Muscle layer of duodenum (tissue), 2 donors: Measurements from ENCODE around the gene YAF2.
A peak's percentile ranks its signal among the peaks of the same experiment; 100 is the strongest.
"Not testable (repeated sequence)": the region's sequence is repeated elsewhere in the genome, so short reads cannot be mapped to it uniquely, and the experiment has no call there.

Experiments used
- H3K27ac ChIP-seq: one replicate; pipeline ENCODE4 v1.7.0; 2013; ENCODE audit warnings: mild to moderate bottlenecking, low read length
- H3K27me3 ChIP-seq: one replicate; pipeline ENCODE4 v1.7.0; 2013; ENCODE audit warnings: low read depth, mild to moderate bottlenecking, control low read depth, low read length
- H3K36me3 ChIP-seq, 2 donors: one replicate each; pipeline ENCODE4 v1.7.0; 2013; ENCODE audit warnings: low read length in 2 of 2, control low read depth in 1 of 2, mild to moderate bottlenecking in 1 of 2; ENCODE audit not compliant: insufficient read depth in 2 of 2, control insufficient read depth in 1 of 2
- H3K4me1 ChIP-seq, 2 donors: one replicate each; pipeline ENCODE4 v1.7.0; 2013; ENCODE audit warnings: low read length in 2 of 2, mild to moderate bottlenecking in 2 of 2, control low read depth in 1 of 2, moderate library complexity in 1 of 2; ENCODE audit not compliant: insufficient read depth in 2 of 2, control insufficient read depth in 1 of 2
- H3K4me3 ChIP-seq, 2 donors: one replicate each; pipeline ENCODE4 v1.7.0; 2013; ENCODE audit warnings: low read length in 2 of 2, low read depth in 1 of 2, mild to moderate bottlenecking in 1 of 2
- H3K9me3 ChIP-seq, 2 donors: one replicate each; pipeline ENCODE4 v1.7.0; 2013; ENCODE audit warnings: low read length in 2 of 2, control low read depth in 1 of 2, mild to moderate bottlenecking in 1 of 2; ENCODE audit not compliant: control insufficient read depth in 1 of 2
- donor health status: healthy.

YAF2 gene

DNA sequence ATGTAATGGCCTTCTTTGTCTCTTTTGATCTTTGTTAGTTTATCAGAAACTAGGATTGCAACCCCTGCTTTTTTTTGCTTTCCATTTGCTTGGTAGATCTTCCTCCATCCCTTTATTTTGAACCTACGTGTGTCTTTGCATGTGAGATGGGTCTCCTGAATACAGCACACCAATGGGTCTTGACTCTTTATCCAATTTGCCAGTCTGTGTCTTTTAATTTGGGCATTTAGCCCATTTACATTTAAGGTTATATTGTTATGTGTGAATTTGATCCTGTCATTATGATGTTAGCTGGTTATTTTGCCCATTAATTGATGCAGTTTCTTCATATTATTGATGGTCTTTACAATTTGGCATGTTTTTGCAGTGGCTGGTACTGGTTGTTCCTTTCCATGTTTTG lies 14.6 kb upstream of the YAF2 start:
- not testable (repeated sequence) for H3K36me3 ChIP-seq, H3K4me3 ChIP-seq, H3K27ac ChIP-seq, H3K4me1 ChIP-seq, H3K27me3 ChIP-seq, H3K9me3 ChIP-seq

DNA sequence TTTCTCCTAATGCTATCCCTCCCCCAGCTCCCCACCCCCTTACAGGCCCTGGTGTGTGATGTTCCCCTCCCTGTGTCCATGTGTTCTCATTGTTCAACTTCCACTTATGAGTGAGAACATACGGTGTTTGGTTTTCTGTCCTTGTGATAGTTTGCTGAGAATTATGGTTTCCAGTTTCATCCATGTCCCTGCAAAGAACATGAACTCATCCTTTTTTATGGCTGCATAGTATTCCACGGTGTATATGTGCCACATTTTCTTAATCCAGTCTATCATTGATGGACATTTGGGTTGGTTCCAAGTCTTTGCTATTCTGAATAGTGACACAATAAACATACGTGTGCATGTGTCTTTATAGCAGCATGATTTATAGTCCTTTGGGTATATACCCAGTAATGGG lies 11.0 kb upstream of the YAF2 start:
- H3K9me3 ChIP-seq, H3K4me1 ChIP-seq, H3K27me3 ChIP-seq, H3K36me3 ChIP-seq, H3K27ac ChIP-seq, H3K4me3 ChIP-seq: not testable (repeated sequence)

DNA sequence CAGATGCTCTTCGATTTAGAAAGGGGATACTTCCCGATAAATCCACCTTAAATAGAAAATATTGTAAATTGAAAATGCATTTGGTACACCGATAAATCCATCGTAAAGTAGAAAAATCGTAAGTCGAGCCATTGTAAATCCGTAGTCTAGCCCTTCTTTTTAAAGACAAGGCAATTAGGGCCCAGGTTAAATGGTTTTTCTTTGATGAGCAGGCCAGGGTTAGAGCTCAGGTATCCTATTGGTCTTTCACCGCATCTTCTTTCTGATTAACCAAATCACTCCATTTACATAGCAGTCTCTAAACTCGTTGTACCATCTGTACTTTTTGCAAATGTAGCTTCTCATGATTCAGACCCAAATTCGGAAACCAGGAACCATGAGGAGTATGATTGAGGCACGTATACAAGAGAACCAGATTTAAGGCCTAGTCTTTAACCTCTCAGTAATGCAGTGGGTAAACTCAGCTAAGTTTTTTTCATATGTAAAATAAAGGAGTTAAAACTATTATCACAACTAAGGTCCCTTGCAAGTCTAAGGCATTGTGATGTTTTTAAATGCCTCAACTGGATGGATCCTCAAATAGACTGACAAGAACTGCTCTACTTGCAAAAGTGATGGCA lies 2.2 kb upstream of the YAF2 start:
- H3K4me1 ChIP-seq, result peaks cover 0 to 21% of the 10 kb centered on the region in 2 donors
- H3K27ac ChIP-seq, result no peak overlapping the region
- no peaks in the 10 kb centered on the region for H3K27me3 ChIP-seq
- no peaks in the 10 kb centered on the region for H3K9me3 ChIP-seq
- no peak overlapping the region for H3K4me3 ChIP-seq
- no peaks in the 10 kb centered on the region for H3K36me3 ChIP-seq

DNA sequence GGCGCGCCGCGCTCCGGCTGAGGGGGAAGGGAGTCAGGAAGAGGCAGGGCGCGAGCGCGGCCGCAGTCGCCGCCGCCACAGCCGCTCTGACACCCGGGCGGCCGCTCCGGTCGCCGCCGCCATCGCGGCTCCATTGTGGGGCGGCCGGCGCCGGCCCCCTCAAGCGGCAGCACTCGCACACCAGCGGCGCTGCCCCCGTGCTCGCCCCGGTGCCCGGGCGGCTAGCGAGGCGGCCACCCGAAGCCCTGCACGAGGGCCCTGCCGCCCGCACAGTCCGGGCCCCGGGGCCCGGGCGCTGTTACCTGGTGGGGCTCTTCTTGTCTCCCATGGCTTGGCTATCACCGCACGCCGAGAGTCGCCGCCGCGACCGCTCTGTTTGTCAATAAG lies 202 bp downstream of the YAF2 start:
- no peaks in the 10 kb centered on the region for H3K9me3 ChIP-seq
- H3K27me3 ChIP-seq, result no peaks in the 10 kb centered on the region
- H3K27ac ChIP-seq, result no peak overlapping the region
- peaks cover 0 to 30% of the 10 kb centered on the region in 2 donors for H3K4me1 ChIP-seq
- peak overlapping the region; percentile 16 to 84 for H3K4me3 ChIP-seq
- H3K36me3 ChIP-seq, result no peaks in the 10 kb centered on the region

DNA sequence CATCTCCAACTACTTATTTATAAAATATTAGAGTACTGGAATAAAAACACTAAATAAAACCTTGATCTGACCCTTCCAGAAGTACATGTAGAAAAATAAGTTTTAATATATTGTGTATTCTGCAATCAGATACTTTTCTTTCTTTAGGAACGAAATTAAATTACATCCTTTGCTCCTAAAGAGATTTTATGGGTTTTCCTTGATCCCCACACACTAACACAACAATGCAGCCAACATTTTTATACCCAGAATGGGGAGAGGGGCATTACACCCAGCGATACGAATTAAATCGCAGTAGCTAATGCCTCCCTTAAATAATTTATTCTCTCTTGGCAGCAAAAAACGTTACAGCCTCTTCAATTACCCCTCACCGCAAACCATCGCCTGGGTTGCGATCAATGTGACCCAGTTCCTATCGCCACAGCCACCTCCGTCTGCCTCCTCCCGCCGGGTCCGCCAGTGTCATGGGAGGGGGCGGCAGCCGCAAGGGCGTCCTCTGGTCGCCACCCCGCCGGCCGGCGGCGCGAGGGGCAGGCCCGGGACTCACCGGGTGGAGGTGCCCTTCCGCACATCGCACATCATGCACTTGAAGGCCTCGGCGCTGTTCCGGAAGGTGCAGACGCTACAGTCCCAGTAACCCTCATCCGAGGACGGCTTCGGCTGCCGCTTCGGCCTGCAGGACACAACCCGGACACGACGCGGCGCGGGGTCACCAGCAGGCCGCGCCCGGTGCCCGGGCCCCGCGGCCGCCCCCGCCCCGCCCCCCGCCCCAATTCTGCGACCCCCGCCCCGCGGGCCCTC lies 796 bp downstream of the YAF2 start:
- no peaks in the 10 kb centered on the region for H3K9me3 ChIP-seq
- H3K36me3 ChIP-seq, result no peaks in the 10 kb centered on the region
- H3K27ac ChIP-seq, result peak overlapping the region; percentile 79
- H3K4me3 ChIP-seq, result peak overlapping the region; percentile 74 to 85
- H3K27me3 ChIP-seq, result no peaks in the 10 kb centered on the region
- peaks cover 0 to 30% of the 10 kb centered on the region in 2 donors for H3K4me1 ChIP-seq

DNA sequence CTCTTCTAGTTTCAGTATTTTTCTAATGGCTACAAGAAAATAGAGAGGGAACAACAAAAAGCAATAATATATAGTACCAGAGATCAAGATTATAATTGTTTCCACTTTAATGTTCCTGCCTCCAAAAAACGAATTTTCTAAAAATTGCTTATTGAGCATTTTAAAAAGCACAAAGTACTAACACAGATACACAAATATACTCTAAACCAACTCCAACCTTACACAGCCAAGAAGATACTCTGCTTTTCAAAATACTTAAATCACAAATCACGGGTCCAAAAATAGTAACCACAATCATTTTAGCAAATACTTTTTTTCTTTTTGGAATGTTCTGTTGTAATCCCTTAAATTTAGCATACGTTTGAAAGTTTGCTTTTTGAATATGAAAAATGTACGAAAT lies 2.0 kb downstream of the YAF2 start:
- H3K27ac ChIP-seq, result peak overlapping the region; percentile 46
- peak overlapping the region in 1 of 2 donors; percentile 26 for H3K4me3 ChIP-seq
- no peaks in the 10 kb centered on the region for H3K9me3 ChIP-seq
- H3K27me3 ChIP-seq, result no peaks in the 10 kb centered on the region
- no peaks in the 10 kb centered on the region for H3K36me3 ChIP-seq
- H3K4me1 ChIP-seq, result peaks cover 0 to 30% of the 10 kb centered on the region in 2 donors

DNA sequence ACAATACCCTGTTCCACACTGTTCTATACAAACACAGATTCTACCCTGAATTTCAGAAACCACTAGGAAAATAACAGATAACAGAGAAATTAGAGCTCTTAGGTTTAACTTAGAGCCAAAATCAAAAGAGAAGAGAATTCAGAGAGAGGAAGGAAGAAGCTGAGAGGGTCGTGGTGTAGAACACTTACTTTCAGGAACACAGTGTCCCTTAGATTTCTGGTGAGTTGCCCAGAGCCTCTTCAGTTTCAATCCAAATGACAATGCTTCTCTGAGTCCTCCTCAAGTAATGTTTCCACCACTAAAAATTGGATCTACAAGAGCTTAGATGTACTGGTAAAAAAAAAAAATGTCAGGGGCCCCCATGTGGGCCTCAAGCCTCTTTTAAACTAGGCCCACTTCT lies 2.6 kb downstream of the YAF2 start:
- peak overlapping the region; percentile 46 for H3K27ac ChIP-seq
- H3K9me3 ChIP-seq, result no peaks in the 10 kb centered on the region
- no peaks in the 10 kb centered on the region for H3K27me3 ChIP-seq
- peak overlapping the region in 1 of 2 donors; percentile 26 for H3K4me3 ChIP-seq
- peaks cover 0 to 30% of the 10 kb centered on the region in 2 donors for H3K4me1 ChIP-seq
- H3K36me3 ChIP-seq, result no peaks in the 10 kb centered on the region

DNA sequence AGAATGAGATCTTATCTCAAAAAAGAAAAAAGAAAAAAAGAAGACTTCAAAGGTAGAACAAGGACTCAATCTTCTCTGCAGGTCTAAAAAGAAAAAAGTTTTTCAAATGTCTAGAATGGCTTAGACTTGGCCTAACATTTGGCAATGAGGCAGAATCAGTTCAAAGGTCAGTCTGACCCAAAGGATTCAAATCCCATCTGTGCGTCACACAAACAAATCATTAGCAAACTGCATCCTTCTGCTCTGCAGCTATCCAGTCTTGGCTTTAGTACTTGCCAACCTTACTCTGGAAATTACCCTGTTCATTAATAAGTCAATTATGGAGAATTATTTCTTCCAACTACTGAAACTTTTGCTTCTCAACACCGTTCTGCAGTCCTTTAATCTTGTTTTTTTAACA lies 3.1 kb downstream of the YAF2 start:
- peaks cover 0 to 30% of the 10 kb centered on the region in 2 donors for H3K4me1 ChIP-seq
- H3K9me3 ChIP-seq, result no peaks in the 10 kb centered on the region
- no peaks in the 10 kb centered on the region for H3K27me3 ChIP-seq
- no peaks in the 10 kb centered on the region for H3K36me3 ChIP-seq
- H3K27ac ChIP-seq, result peak overlapping the region; percentile 46
- H3K4me3 ChIP-seq, result peak overlapping the region in 1 of 2 donors; percentile 26

DNA sequence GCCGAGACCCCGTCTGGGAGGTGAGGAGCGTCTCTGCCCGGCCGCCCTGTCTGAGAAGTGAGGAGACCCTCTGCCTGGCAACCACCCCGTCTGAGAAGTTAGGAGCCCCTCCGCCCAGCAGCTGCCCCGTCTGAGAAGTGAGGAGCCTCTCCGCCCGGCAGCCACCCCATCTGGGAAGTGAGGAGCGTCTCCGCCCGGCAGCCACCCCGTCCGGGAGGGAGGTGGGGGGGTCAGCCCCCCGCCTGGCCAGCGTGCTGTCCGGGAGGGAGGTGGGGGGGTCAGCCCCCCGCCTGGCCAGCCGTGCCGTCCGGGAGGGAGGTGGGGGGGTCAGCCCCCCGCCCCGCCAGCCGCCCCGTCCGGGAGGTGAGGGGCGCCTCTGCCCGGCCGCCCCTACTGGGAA lies 10.5 kb downstream of the YAF2 start:
- not testable (repeated sequence) for H3K4me1 ChIP-seq, H3K9me3 ChIP-seq, H3K27me3 ChIP-seq, H3K36me3 ChIP-seq, H3K4me3 ChIP-seq, H3K27ac ChIP-seq

DNA sequence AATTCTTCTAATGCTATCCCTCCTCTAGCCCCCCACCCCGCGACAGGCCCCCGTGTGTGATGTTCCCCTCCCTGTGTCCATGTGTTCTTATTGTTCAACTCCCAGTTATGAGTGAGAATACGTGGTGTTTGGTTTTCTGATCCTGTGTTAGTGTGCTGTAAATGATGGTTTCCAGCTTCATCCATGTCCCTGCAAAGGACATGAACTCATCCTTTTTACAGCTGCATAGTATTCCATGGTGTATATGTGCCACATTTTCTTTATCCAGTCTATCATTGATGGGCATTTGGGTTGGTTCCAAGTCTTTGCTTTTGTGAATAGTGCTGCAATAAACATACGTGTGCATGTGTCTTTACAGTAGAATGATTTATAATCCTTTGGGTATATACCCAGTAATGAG lies 13.5 kb downstream of the YAF2 start:
- H3K4me1 ChIP-seq, H3K9me3 ChIP-seq, H3K27ac ChIP-seq, H3K27me3 ChIP-seq, H3K36me3 ChIP-seq, H3K4me3 ChIP-seq: not testable (repeated sequence)

DNA sequence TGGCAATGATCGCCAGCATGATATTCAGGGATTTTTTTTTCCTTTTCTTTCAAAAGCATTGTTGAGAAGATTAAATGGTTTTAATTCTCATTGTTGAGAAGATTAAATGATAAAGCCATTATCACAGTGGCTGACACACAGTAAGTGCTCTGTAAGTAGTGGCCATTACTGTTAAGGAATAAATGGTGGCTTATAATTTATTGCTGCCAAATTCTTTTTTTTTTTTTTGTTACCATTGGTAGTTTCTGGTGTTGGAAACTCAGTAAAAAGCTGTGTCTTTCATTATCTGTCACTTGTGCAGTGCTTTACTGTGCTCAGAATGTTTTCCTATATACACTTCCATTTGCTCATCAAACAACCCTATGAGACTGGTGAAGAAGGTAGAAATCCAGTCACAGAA lies 15.3 kb downstream of the YAF2 start:
- H3K27me3 ChIP-seq, result no peaks in the 10 kb centered on the region
- H3K27ac ChIP-seq, result no peak overlapping the region
- no peak overlapping the region for H3K4me3 ChIP-seq
- H3K36me3 ChIP-seq, result no peaks in the 10 kb centered on the region
- H3K9me3 ChIP-seq, result no peaks in the 10 kb centered on the region
- no peaks in the 10 kb centered on the region for H3K4me1 ChIP-seq

DNA sequence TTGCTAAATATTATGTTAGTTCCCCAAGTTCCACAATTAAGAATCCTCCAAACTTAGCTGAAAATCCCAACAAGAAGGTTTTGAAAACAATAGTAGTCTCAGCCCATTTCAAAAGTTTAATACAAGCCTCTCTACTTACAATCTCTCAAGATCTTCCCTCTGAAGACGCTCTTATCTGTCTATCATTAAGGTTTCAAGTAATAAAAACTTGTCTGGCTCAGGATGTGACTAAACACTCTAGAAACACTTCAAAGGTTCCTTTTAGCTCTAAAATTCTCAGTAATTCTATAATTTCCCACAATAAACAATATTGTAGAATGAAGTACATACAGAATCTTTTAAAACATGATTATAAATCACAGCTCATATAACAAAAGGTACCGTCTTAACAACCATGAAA lies 16.3 kb downstream of the YAF2 start:
- Histone ChIP-seq H3K27ac (no peak overlapping the region), H3K4me1 (no peaks in the 10 kb centered on the region), H3K27me3 (no peaks in the 10 kb centered on the region), H3K36me3 (no peaks in the 10 kb centered on the region), H3K4me3 (no peak overlapping the region), H3K9me3 (no peaks in the 10 kb centered on the region)
